MM.1S (cell line): ENCODE results near the gene SLC25A25.

Experiments
- EZH2 ChIP-seq: fragments of 300-600 bp; sonication (generic); optimal IDR thresholded peaks from 2 replicates; pipeline ENCODE3; 2017; ENCODE audit warnings: low read depth, mild to moderate bottlenecking, antibody characterized with exemption, low read length, mixed read lengths
- EZH2phosphoT487 ChIP-seq: fragments of 300-600 bp; sonication (generic); IDR thresholded peaks from 2 replicates; pipeline ENCODE4 v1.6.1; 2018; ENCODE audit warnings: antibody characterized with exemption, low read length
- TF ChIP-seq, protein P1 (sequence below): fragments of 300-600 bp; sonication (generic); IDR thresholded peaks from 2 replicates; pipeline ENCODE4 v1.5.1; 2016; ENCODE audit warnings: antibody characterized with exemption, low read length, mixed read lengths

DNA sequence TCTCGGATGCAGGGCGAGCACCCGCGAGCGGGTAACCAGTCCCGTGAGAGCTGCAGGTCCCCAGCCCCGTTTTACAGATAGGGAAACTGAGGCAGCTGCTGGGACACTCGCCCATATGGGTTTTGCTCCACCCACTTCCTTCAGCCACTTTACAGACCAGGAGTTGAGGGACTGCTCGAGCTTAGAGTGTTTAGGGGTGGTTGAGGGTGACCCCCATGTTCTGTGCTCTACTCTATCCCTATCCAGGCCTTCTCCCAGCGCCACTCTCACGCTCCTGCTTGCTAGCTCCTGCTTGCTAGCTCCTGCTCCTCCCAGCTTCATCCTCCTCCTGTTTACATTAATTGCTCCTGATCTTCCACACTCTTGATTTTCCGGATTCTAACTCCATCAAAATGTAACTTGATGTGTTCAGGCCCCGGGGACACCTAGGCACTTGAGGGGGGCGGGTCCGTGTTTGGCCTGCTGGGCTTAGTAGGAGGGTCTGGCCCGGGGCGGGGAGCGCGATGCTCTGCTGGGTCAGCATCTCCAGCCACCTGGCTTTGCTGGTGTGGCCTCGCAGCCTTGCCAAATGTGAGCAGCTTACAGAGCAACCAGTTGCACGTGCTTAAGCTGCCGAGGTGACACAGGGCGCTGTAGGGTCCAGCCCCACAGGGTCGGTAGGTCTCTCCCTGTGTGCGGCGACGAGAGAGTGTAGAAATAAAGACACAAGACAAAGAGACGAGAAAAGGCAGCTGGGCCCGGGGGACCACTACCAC lies 61.0 kb downstream of the SLC25A25 start:
- TF ChIP-seq, protein P1, sequence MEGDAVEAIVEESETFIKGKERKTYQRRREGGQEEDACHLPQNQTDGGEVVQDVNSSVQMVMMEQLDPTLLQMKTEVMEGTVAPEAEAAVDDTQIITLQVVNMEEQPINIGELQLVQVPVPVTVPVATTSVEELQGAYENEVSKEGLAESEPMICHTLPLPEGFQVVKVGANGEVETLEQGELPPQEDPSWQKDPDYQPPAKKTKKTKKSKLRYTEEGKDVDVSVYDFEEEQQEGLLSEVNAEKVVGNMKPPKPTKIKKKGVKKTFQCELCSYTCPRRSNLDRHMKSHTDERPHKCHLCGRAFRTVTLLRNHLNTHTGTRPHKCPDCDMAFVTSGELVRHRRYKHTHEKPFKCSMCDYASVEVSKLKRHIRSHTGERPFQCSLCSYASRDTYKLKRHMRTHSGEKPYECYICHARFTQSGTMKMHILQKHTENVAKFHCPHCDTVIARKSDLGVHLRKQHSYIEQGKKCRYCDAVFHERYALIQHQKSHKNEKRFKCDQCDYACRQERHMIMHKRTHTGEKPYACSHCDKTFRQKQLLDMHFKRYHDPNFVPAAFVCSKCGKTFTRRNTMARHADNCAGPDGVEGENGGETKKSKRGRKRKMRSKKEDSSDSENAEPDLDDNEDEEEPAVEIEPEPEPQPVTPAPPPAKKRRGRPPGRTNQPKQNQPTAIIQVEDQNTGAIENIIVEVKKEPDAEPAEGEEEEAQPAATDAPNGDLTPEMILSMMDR, result no peak
- no peak for TF ChIP-seq EZH2
- TF ChIP-seq EZH2phosphoT487, result no peak
